H9 (cell line): ENCODE results near the gene FXYD3. TPM values are rescaled to one million over a fixed set of nuclear protein-coding genes. Genes with fewer than 3 reads are reported as not detected.

Source experiments
- DNase-seq: peaks from one replicate; pipeline ENCODE4 v3.0.0-alpha.2; 2017
- H2AFZ ChIP-seq: one replicate; pipeline ENCODE4 v1.6.1; 2013; ENCODE audit warnings: mild to moderate bottlenecking, low read length, control low read depth, moderate library complexity
- H2AK5ac ChIP-seq: 2 replicates; pipeline ENCODE4 v1.6.1; 2013; ENCODE audit warnings: low read length, control low read depth, mixed read lengths; ENCODE audit not compliant: insufficient read length
- H2BK120ac ChIP-seq: one replicate; pipeline ENCODE4 v1.6.1; 2013; ENCODE audit warnings: low read depth, mild to moderate bottlenecking, low read length, control low read depth, inconsistent platforms; ENCODE audit not compliant: poor library complexity, severe bottlenecking
- H2BK12ac ChIP-seq: 2 replicates; pipeline ENCODE4 v1.6.1; 2013; ENCODE audit warnings: low read length, control low read depth, mixed read lengths, low read depth; ENCODE audit not compliant: insufficient read length
- H2BK15ac ChIP-seq: 2 replicates; pipeline ENCODE4 v1.6.1; 2013; ENCODE audit warnings: low read depth, low read length, control low read depth
- H2BK20ac ChIP-seq: one replicate; pipeline ENCODE4 v1.6.1; 2013; ENCODE audit warnings: low read depth, mild to moderate bottlenecking, low read length, control low read depth, inconsistent platforms; ENCODE audit not compliant: poor library complexity, severe bottlenecking
- H2BK5ac ChIP-seq: 2 replicates; pipeline ENCODE4 v1.6.1; 2013; ENCODE audit warnings: low read length, control low read depth, mixed read lengths; ENCODE audit not compliant: insufficient read length
- H3K14ac ChIP-seq: 2 replicates; pipeline ENCODE4 v1.6.1; 2013; ENCODE audit warnings: low read length, control low read depth; ENCODE audit not compliant: insufficient read depth
- H3K18ac ChIP-seq: 2 replicates; pipeline ENCODE4 v1.6.1; 2013; ENCODE audit warnings: low read depth, mild to moderate bottlenecking, mixed read lengths, low read length, control low read depth; ENCODE audit not compliant: insufficient read length
- H3K23ac ChIP-seq: 2 replicates; pipeline ENCODE4 v1.6.1; 2013; ENCODE audit warnings: low read length, control low read depth, mixed read lengths, low read depth; ENCODE audit not compliant: insufficient read length
- H3K23me2 ChIP-seq: 2 replicates; pipeline ENCODE4 v1.6.1; 2013; ENCODE audit warnings: low read depth, mild to moderate bottlenecking, mixed read lengths, low read length, control low read depth; ENCODE audit not compliant: insufficient read length, poor library complexity, severe bottlenecking
- H3K27ac ChIP-seq: 2 replicates; pipeline ENCODE4 v1.5.1; 2013; ENCODE audit warnings: low read length, control low read depth, mixed read lengths, low read depth; ENCODE audit not compliant: insufficient read length
- H3K27me3 ChIP-seq: 2 replicates; pipeline ENCODE4 v1.6.1; 2013; ENCODE audit warnings: low read length, control low read depth, inconsistent platforms; ENCODE audit not compliant: insufficient read depth
- H3K4ac ChIP-seq: 2 replicates; pipeline ENCODE4 v1.6.1; 2013; ENCODE audit warnings: low read depth, mild to moderate bottlenecking, control low read depth, inconsistent platforms, low read length, moderate library complexity
- H3K4me1 ChIP-seq: 2 replicates; pipeline ENCODE4 v1.6.1; 2013; ENCODE audit warnings: low read length, control low read depth, inconsistent platforms; ENCODE audit not compliant: insufficient read depth
- H3K4me2 ChIP-seq: 2 replicates; pipeline ENCODE4 v1.6.1; 2013; ENCODE audit warnings: low read length, control low read depth, mixed read lengths; ENCODE audit not compliant: insufficient read length, insufficient read depth
- H3K56ac ChIP-seq: 2 replicates; pipeline ENCODE4 v1.6.1; 2013; ENCODE audit warnings: low read depth, mild to moderate bottlenecking, mixed read lengths, low read length, control low read depth; ENCODE audit not compliant: insufficient read length
- H3K79me1 ChIP-seq: 2 replicates; pipeline ENCODE4 v1.6.1; 2013; ENCODE audit warnings: low read depth, mild to moderate bottlenecking, moderate library complexity, low read length, control low read depth, inconsistent platforms; ENCODE audit not compliant: insufficient read depth, poor library complexity, severe bottlenecking
- H3K79me2 ChIP-seq: 2 replicates; pipeline ENCODE4 v1.6.1; 2013; ENCODE audit warnings: low read length, control low read depth, inconsistent platforms; ENCODE audit not compliant: insufficient read depth
- H3K9ac ChIP-seq: 2 replicates; pipeline ENCODE4 v1.6.1; 2013; ENCODE audit warnings: low read length, control low read depth, mixed read lengths; ENCODE audit not compliant: insufficient read length; ENCODE audit errors: extremely low read depth
- H3K9me3 ChIP-seq: one replicate; pipeline ENCODE4 v1.6.1; 2013; ENCODE audit warnings: low read depth, low read length, inconsistent platforms; ENCODE audit not compliant: control insufficient read depth
- H3T11ph ChIP-seq: one replicate; pipeline ENCODE4 v1.6.1; 2013; ENCODE audit warnings: mild to moderate bottlenecking, low read length, control low read depth, inconsistent platforms
- H4K20me1 ChIP-seq: one replicate; pipeline ENCODE4 v1.6.1; 2013; ENCODE audit not compliant: control insufficient read depth, insufficient read length, insufficient read depth
- H4K5ac ChIP-seq: 2 replicates; pipeline ENCODE4 v1.6.1; 2013; ENCODE audit warnings: low read depth, mild to moderate bottlenecking, mixed read lengths, low read length, control low read depth; ENCODE audit not compliant: insufficient read length
- H4K8ac ChIP-seq: replicated peaks from 2 replicates; pipeline ENCODE4 v1.6.1; 2013; ENCODE audit warnings: low read length, control low read depth, mixed read lengths, low read depth; ENCODE audit not compliant: insufficient read length
- H4K91ac ChIP-seq: 2 replicates; pipeline ENCODE4 v1.6.1; 2013; ENCODE audit warnings: low read depth, mild to moderate bottlenecking, moderate library complexity, mixed read lengths, low read length, control low read depth; ENCODE audit not compliant: insufficient read length
- H3K27ac Mint-ChIP-seq, 3 experiments: 2 replicates in 2 of 3; 3 replicates in 1 of 3; pipeline ENCODE4 v1.8.0; 2020 to 2021; ENCODE audit warnings: mixed read lengths in 3 of 3, mild to moderate bottlenecking in 1 of 3, moderate library complexity in 1 of 3
- H3K27me3 Mint-ChIP-seq: 2 replicates; pipeline ENCODE4 v1.8.0; 2021; ENCODE audit warnings: low read depth, mild to moderate bottlenecking, moderate library complexity, mixed read lengths
- H3K36me3 Mint-ChIP-seq, 3 experiments: 2 replicates in 2 of 3; 3 replicates in 1 of 3; pipeline ENCODE4 v1.8.0; 2020 to 2021; ENCODE audit warnings: low read depth in 3 of 3, mixed read lengths in 3 of 3; ENCODE audit not compliant: insufficient read depth in 1 of 3
- H3K4me1 Mint-ChIP-seq, 2 experiments: 2 replicates each; pipeline ENCODE4 v1.8.0; 2020; ENCODE audit warnings: mixed read lengths in 2 of 2
- H3K4me3 Mint-ChIP-seq, 2 experiments: 2 replicates in 1 of 2; 3 replicates in 1 of 2; pipeline ENCODE4 v1.8.0; 2020 to 2021; ENCODE audit warnings: mild to moderate bottlenecking in 2 of 2, mixed read lengths in 2 of 2, moderate library complexity in 1 of 2
- H3K9me3 Mint-ChIP-seq, 2 experiments: 2 replicates in 1 of 2; 3 replicates in 1 of 2; pipeline ENCODE4 v1.8.0; 2020; ENCODE audit warnings: mild to moderate bottlenecking in 2 of 2, mixed read lengths in 2 of 2, moderate library complexity in 1 of 2
- CTCF ChIP-seq: fragments of 200-600 bp; sonication (generic); conservative IDR thresholded peaks from 3 replicates; pipeline ENCODE4 v1.8.0; 2021; ENCODE audit warnings: antibody characterized with exemption, mild to moderate bottlenecking
- WGBS: extraction: QIAGEN DNeasy Blood & Tissue Kit; methylation state at CpG from one replicate; pipeline ENCODE4 v1.1.7; 2013; ENCODE audit warnings: missing lambda C conversion rate, low lambda C conversion rate, mixed read lengths; ENCODE audit not compliant: insufficient read length; ENCODE audit errors: extremely low coverage; 5-methylcytosine and 5-hydroxymethylcytosine counted together
- total RNA-seq: library from RNA; stranded (reverse); gene quantifications from 2 replicates; pipeline ENCODE4 v1.2.1, GENCODE V29; 2021

The FXYD3 gene
- total RNA-seq, 1 experiment from 2014 or later: 1.5 TPM

GRCh38 chr19:35135389-35135909 is 19.8 kb downstream of the FXYD3 start:
- no peaks in the 10 kb centered on the region for H3K79me1 ChIP-seq
- no peaks in the 10 kb centered on the region for H3K79me2 ChIP-seq
- H3K27ac ChIP-seq: no peak overlapping the region
- no peak overlapping the region for H2BK120ac ChIP-seq
- no peaks in the 10 kb centered on the region for H3K23me2 ChIP-seq
- H2BK15ac ChIP-seq: no peak overlapping the region
- H3K9me3 Mint-ChIP-seq: no peaks in the 10 kb centered on the region; a peak in 1 of 5 replicates
- H3K27me3 Mint-ChIP-seq: peaks cover 21% of the 10 kb centered on the region
- H3K4me3 Mint-ChIP-seq: peak overlapping the region in 1 of 2 experiments; percentile 30; a peak in 1 of 5 replicates
- no peaks in the 10 kb centered on the region for H3K4me1 ChIP-seq
- no peak overlapping the region for H3K9ac ChIP-seq
- H4K5ac ChIP-seq: no peak overlapping the region
- H2BK12ac ChIP-seq: no peak overlapping the region
- no peak overlapping the region for H2AK5ac ChIP-seq
- no peak overlapping the region for H2BK5ac ChIP-seq
- no peak overlapping the region for H3K14ac ChIP-seq
- no CpG with 5 or more reads among the region's 7 CpGs for WGBS
- no peak overlapping the region for H4K8ac ChIP-seq
- no peak overlapping the region for H3K4ac ChIP-seq
- H3K23ac ChIP-seq: no peak overlapping the region
- H3K9me3 ChIP-seq: no peaks in the 10 kb centered on the region
- no peak overlapping the region for H3K18ac ChIP-seq
- no peak overlapping the region for H2AFZ ChIP-seq
- DNase-seq: peak; percentile 84
- no peak overlapping the region for H2BK20ac ChIP-seq
- peak overlapping the region; percentile 2 for H3K4me2 ChIP-seq
- no peaks in the 10 kb centered on the region for H4K20me1 ChIP-seq
- H3K56ac ChIP-seq: no peak overlapping the region
- no peaks in the 10 kb centered on the region; the same call in 1 of the 2 replicates for H3K27me3 ChIP-seq
- H3T11ph ChIP-seq: no peak overlapping the region
- H3K36me3 Mint-ChIP-seq: peaks cover 0 to 3% (median 0%) of the 10 kb centered on the region in 3 experiments; a peak in 1 of 7 replicates
- TF ChIP-seq CTCF: peak; percentile 96
- no peak overlapping the region for H3K27ac Mint-ChIP-seq
- H4K91ac ChIP-seq: no peak overlapping the region
- peaks cover 18 to 30% of the 10 kb centered on the region in 2 experiments for H3K4me1 Mint-ChIP-seq
